HepG2 (cell line): ENCODE measurements around the gene DOK1. TPM values are rescaled to one million over a fixed set of nuclear protein-coding genes. Genes with fewer than 3 reads are reported as not detected.

ENCODE experiments used
- FOXP4 ChIP-seq: sonication (generic); formaldehyde crosslinking; IDR thresholded peaks from 2 replicates; pipeline ENCODE4 v1.4.0; 2020; ENCODE audit warnings: missing genetic modification reagents
- HHEX ChIP-seq: IDR thresholded peaks from 2 replicates; pipeline ENCODE4 v1.6.1; 2016; ENCODE audit warnings: control low read depth
- TAF1 ChIP-seq: sonication (generic); formaldehyde crosslinking; IDR thresholded peaks from 2 replicates; pipeline ENCODE4 v1.4.0; 2020; ENCODE audit warnings: missing genetic modification reagents
- ZNF207 ChIP-seq: fragments of 450-650 bp; IDR thresholded peaks from 2 replicates; pipeline ENCODE4 v1.6.1; 2016; ENCODE audit warnings: antibody characterized with exemption, borderline replicate concordance
- ZNF614 ChIP-seq: IDR thresholded peaks from 2 replicates; pipeline ENCODE4 v1.6.1; 2018; ENCODE audit warnings: missing biosample characterization, missing genetic modification reagents, inconsistent platforms, borderline replicate concordance
- polyA plus RNA-seq, 8 experiments: library from polyadenylated mRNA; depleted of rRNA in 3 of 8; stranded (reverse) in 7 of 8; unstranded in 1 of 8; fragments of >200 nt; fragmentation: Illumina TruSeq in 4 of 8; extraction: Trizol in 4 of 8; gene quantifications; 2 replicates each; pipeline versions ENCODE4 v1.2.1 to v1.2.3, GENCODE V29; 2011 to 2016; ENCODE audit warnings: low read depth in 4 of 8, missing spikeins in 1 of 8, mixed read lengths in 1 of 8; ENCODE audit not compliant: insufficient read depth in 1 of 8
- total RNA-seq, 5 experiments: library from RNA; depleted of rRNA; stranded (reverse); fragments of >200 nt; fragmentation: Illumina TruSeq; extraction: Trizol; gene quantifications; 2 replicates each; pipeline ENCODE4 v1.2.3, GENCODE V29; 2016; ENCODE audit warnings: low read depth in 1 of 5
- TF ChIP-seq, protein P1 (sequence below): sonication (generic); formaldehyde crosslinking; IDR thresholded peaks from 2 replicates; pipeline ENCODE4 v1.8.1; 2022; ENCODE audit warnings: low read depth, mild to moderate bottlenecking, missing genetic modification reagents

DOK1 gene
- total and polyA plus RNA-seq, 2 of the 13 experiments (the other 11 are each of a cell fraction or from before 2014, with no cell fraction given), result 0.53 to 0.74 TPM

GRCh38 chr2:74515271-74515980 is 39.1 kb upstream of the DOK1 start (continued):
- TF ChIP-seq ZNF614 (CRISPR knock-in tag), result no peak
- TF ChIP-seq FOXP4 (CRISPR knock-in tag), result no peak
- TF ChIP-seq, protein P1, sequence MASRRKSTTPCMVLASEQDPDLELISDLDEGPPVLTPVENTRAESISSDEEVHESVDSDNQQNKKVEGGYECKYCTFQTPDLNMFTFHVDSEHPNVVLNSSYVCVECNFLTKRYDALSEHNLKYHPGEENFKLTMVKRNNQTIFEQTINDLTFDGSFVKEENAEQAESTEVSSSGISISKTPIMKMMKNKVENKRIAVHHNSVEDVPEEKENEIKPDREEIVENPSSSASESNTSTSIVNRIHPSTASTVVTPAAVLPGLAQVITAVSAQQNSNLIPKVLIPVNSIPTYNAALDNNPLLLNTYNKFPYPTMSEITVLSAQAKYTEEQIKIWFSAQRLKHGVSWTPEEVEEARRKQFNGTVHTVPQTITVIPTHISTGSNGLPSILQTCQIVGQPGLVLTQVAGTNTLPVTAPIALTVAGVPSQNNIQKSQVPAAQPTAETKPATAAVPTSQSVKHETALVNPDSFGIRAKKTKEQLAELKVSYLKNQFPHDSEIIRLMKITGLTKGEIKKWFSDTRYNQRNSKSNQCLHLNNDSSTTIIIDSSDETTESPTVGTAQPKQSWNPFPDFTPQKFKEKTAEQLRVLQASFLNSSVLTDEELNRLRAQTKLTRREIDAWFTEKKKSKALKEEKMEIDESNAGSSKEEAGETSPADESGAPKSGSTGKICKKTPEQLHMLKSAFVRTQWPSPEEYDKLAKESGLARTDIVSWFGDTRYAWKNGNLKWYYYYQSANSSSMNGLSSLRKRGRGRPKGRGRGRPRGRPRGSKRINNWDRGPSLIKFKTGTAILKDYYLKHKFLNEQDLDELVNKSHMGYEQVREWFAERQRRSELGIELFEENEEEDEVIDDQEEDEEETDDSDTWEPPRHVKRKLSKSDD (CRISPR knock-in tag), result 0 out of 2 replicates have a peak, but pooled peaks have one; percentile 12
- TF ChIP-seq TAF1 (CRISPR knock-in tag), result peak; percentile 21; the same call in 1 of the 2 replicates
- TF ChIP-seq ZNF207, result no peak
- no peak for TF ChIP-seq HHEX
- TF ChIP-seq, all 625 proteins: peak for 5
